ENCODE data around the gene KIF2A.

Gene KIF2A

DNA sequence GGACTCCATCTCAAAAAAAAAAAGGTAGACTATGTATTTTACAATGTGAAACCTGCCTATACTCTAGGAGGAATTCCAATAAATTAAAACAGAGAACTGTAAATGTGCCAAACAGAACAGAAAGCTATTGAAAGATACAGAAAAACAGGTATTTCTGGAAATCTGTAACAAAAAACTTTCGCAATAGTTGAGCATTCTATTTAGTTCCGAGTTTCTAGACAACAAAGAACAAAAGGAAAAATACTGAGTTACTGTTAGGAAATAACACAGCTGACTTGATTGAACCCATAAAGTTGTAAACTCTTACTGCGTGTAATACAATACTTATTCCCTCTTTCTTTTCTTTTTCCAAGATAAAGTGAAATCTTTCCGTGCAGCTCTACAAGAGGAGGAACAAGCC is 79.1 kb downstream of the KIF2A start:
- no peak for DNase-seq (ENCODE audit: low spot score)

DNA sequence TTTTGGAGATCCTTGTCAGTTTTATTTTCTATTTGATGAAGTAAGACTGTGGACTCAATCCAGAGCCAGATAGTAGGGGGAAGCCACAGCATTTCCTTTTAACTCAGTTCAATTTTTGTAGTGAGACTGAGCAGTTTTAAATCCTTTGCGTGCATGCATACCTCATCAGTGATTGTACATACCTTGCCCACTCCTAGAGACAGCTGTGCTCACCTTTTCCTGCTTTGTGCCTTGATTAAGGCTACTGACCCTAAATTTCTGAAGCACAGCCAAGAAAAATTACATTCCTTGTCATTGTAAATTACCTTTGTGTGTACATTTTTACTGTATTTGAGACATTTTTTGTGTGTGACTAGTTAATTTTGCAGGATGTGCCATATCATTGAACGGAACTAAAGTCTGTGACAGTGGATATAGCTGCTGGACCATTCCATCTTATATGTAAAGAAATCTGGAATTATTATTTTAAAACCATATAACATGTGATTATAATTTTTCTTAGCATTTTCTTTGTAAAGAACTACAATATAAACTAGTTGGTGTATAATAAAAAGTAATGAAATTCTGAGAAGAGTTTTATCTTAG is 79.9 kb downstream of the KIF2A start:
- no peak for DNase-seq (ENCODE audit: low spot score)

DNA sequence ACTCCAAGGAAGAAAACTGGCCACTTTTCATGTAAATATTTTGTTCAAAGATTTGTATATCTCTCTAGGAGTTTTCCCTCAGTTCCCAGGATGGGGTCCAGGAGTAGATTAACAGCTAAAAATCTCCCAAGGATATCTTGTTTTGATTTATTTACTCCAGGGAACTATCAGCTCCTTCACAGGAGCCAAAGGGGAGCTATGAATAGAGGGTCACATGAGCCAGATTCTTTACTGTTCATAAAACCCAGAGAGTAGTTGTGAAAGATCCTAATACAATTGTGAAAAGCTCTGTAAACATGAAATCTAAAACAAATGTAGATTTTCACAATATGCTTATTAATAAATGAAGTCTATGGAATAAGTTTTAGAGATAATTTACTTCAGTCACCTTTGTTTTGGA is 80.8 kb downstream of the KIF2A start:
- DNase-seq (ENCODE audit: low spot score), result no peak

DNA sequence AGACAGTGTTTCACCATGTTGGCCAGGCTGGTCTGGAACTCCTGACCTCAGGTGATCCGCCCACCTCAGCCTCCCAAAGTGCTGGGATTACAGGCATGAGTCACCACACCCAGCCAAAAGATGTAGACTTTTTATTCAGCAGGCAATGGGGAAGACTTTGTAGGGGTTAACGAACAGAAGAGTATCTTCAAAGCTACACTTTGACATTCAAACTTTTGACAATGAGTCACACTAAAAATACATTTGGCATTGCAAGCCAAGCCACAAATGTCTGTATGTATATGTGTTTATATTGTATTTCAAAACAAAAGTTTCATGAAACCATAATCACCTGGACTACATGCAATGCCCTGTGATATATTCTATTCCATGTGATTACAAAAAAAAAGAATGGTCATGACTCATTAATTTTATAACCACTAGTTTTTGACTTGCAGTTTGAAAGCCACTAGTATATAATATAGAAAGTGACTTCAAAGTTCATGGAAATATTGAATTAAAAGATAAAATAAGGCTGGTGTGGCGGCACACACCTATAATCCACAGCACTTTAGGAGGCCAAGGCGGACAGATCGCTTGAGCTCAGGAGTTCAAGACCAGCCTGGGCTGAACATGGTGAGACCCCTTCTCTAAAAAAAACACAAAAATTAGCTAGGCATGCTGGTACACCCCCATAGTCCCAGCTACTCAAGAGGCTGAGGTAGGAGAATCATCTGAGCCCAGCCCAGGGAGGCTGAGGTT is 89.4 kb downstream of the KIF2A start:
- DNase-seq (ENCODE audit: low spot score), result no peak

GRCh38 chr5:62403411-62404250 is 97.6 kb downstream of the KIF2A start, which contains the start of gene DIMT1:
DIMT1 (minus strand) TSS chr5:62403905; CDS start chr5:62403772, 133 bp downstream.
- DNase-seq (ENCODE audit: low spot score), result peak; percentile 93

DNA sequence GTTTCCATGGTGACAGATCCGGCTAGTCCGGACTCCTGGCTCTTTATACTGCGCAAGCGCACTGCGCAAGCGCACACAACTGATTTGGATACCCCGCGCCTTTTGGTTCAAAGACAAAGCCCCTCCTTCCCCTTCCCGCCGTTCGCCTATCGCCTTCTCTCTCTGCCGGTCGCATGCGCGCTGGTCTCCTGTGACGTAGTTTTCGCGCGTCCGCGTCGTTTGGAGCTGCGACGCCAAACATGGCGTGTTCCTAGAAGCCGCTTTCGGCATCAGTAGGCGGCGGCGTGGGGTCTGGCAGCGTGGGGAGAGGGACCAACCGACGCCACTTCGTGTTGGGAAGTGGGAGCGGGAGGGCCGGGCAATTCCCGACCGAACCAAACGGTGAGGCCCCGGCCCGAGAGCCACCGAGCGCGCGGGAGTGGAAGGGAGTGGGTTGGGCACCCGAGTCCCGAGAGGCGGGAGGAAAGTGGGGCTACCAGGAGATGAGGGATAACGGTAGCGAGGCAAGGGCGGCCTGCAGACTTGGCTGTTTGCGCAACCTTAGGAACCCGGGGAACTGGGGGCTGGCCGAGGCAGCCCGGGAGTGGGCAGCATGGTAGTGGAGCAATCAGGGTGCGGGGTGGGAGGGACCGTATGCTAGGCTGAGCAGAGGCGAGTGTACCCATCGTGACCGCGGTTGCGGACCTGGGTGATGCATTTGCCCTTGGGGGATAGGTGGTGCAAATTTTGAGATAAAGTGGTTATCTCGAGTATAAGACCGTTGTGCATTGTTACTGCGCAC is 106.7 kb downstream of the KIF2A start, which contains the start of gene IPO11:
TSS of gene IPO11 (plus strand) at position 215 of the 781 bp plus-strand sequence. CDS start 24,517 bp downstream, outside the sequence.
- DNase-seq (ENCODE audit: low spot score), result peak; percentile 96

DNA sequence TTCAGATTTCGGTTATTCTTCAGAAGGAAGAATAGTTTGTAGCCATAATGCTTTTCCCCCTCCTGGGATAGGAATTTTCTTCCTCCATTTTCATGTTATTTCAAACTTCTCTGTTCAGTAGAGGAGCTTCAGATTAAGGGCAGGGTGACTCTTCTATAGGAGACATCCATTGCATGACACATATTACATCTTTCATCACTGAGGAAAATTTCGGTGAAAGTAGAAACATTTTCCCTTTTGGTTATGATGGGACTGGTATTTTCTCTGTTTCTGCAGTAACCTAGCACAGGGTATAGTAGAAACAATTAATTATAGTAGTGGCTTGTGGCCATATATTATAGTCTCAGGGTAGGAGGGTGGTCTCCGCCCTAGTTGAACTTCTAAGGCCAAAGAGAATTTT is 107.7 kb downstream of the KIF2A start:
- no peak for DNase-seq (ENCODE audit: low spot score)

DNA sequence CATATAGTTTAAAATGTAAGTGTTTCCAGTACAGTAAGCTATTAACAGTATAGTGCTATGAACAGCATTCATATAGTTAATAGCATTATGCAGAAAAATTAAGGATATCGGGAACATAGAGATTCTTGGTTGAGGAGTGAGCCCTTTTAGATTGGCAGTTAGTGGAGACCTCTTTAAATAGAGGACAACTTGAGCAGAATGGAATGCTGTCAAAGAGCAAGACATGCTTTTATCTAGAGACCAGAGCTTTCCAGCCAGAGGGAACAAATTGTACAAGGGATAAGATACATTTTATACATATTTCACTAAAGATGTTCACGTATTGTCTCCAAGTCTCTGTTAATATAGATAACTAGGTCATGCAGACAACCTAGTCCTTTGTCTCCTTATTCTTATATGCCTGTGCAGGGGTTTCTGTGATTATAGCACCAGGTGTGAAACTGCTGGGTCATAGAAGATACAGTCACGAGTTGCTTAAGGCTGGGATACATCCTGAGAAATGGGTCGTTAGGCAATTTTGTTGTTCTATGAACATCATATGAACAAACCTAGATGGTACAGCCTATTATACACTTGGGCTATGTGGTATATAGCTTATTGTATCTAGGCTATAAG is 112.6 kb downstream of the KIF2A start:
- no peak for DNase-seq (ENCODE audit: low spot score)

DNA sequence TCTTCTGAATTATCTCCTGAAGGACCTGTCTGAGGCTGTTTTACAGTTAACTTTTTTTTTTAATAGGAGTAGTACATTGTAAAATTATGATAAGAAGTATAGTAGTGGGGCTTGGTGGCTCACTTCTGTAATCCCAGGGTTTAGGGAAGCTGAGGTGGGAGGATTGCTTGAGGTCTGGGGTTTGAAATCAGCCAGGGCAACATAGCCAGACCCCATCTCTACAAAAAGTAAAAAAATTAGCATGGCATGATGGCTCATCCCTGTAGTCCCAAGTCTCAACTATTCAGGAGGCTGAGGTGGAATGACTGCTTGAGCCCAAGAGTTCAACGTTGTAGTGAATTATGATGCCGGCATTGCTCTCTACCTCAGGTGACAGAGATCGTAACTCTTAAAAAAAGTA is 113.6 kb downstream of the KIF2A start:
- no peak for DNase-seq (ENCODE audit: low spot score)

DNA sequence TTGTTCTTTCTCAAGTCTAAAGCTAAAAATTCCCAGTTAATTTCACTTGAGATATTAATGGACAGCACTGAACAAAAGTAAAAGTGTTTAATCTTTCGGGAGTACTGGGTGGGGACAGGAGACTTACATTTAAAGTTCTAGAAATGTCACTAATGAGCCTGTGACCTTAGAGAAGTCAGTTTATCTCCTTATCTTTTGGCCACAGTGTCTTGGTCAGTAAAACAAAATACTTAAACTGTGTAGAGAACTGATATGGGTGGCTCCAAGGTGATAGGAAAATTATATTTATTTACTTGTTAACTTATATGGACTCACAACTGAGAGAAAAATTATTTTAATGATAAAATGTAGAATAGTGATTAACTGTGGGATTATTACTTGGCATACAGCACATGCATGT is 115.4 kb downstream of the KIF2A start:
- no peak for DNase-seq (ENCODE audit: low spot score)

- DNase-seq (ENCODE audit: low spot score), result no peak
Observed at GRCh38 chr5:62424763-62425162, 118.8 kb downstream of the KIF2A start.

- DNase-seq (ENCODE audit: low spot score), result peak; percentile 5
Observed at GRCh38 chr5:62431735-62432620, 126.0 kb downstream of the KIF2A start.

GRCh38 chr5:62432621-62433064 is 126.6 kb downstream of the KIF2A start:
- no peak for DNase-seq (ENCODE audit: low spot score)
